ENCODE measurements around the gene FAM107B.

The FAM107B gene

GRCh38 chr10:14478201-14478600 is 296.5 kb downstream of the FAM107B start:
- DNase-seq = no peak

- no peak for DNase-seq
Observed at GRCh38 chr10:14477408-14477710, 297.3 kb downstream of the FAM107B start.

- DNase-seq = peak; percentile 69
Observed at GRCh38 chr10:14476641-14477407, 297.9 kb downstream of the FAM107B start.

- no peak for DNase-seq
Observed at GRCh38 chr10:14476006-14476405, 298.7 kb downstream of the FAM107B start.

GRCh38 chr10:14474656-14475055 is 300.0 kb downstream of the FAM107B start:
- DNase-seq = no peak

GRCh38 chr10:14470920-14471319 is 303.8 kb downstream of the FAM107B start:
- DNase-seq = no peak

- DNase-seq = no peak
Observed at GRCh38 chr10:14468726-14469125, 306.0 kb downstream of the FAM107B start.

All from kidney glomerular epithelial cell (primary cell).